Measurements from ENCODE around the gene FCER2. TPM values are rescaled to one million over a fixed set of nuclear protein-coding genes. Genes with fewer than 3 reads are reported as not detected.

FCER2 gene
- total RNA-seq, 4 donors from 2014 or later, result not detected

- H3K4me1 ChIP-seq, result no peaks in the 10 kb centered on the region
- H3K9me3 ChIP-seq, result peaks cover 0 to 9% (median 0%) of the 10 kb centered on the region in 3 donors
- DNase-seq, result no peak
- H3K36me3 ChIP-seq, result no peaks in the 10 kb centered on the region
- H3K27me3 ChIP-seq, result peaks cover 0 to 20% (median 0%) of the 10 kb centered on the region in 4 donors
- H3K27ac ChIP-seq, result no peak overlapping the region
- intact Hi-C loops (cut with DNase I), result no loop called here
- WGBS, 2 donors, result 90% methylated on average over 1 of the region's 1 CpG; no CpG with 5 or more reads in 1 of the 2 donors
- no peak for TF ChIP-seq POLR2A (IDR thresholded peaks at IDR 0.05)
- no peak for TF ChIP-seq CTCF (IDR thresholded peaks at IDR 0.05)
- H3K4me3 ChIP-seq, result no peak overlapping the region
Measured at GRCh38 chr19:7716762-7717161, 14.8 kb upstream of the FCER2 start.

- 47 to 64% methylated on average over 1 of the region's 1 CpG for WGBS, 2 donors
- intact Hi-C loops (cut with DNase I), result no loop called here
Measured at GRCh38 chr19:7715671-7716070, 13.7 kb upstream of the FCER2 start.

GRCh38 chr19:7710616-7711015 is 8.7 kb upstream of the FCER2 start:
- H3K4me1 ChIP-seq, result no peaks in the 10 kb centered on the region
- 74 to 86% methylated on average over 5 of the region's 5 CpGs for WGBS, 2 donors
- H3K4me3 ChIP-seq, result no peak overlapping the region
- intact Hi-C loops (cut with DNase I), result no loop called here
- H3K36me3 ChIP-seq, result no peaks in the 10 kb centered on the region
- no peak for DNase-seq
- peaks cover 0 to 13% (median 0%) of the 10 kb centered on the region in 4 donors for H3K27me3 ChIP-seq
- no peak overlapping the region for H3K27ac ChIP-seq
- H3K9me3 ChIP-seq, result no peaks in the 10 kb centered on the region
- TF ChIP-seq CTCF (IDR thresholded peaks at IDR 0.05), result no peak
- TF ChIP-seq POLR2A (IDR thresholded peaks at IDR 0.05), result no peak

More at GRCh38 chr19:7715671-7716070, 13.7 kb upstream of the FCER2 start:
- H3K9me3 ChIP-seq, result peaks cover 0 to 9% (median 0%) of the 10 kb centered on the region in 3 donors
- no peaks in the 10 kb centered on the region for H3K36me3 ChIP-seq
- H3K4me3 ChIP-seq, result no peak overlapping the region
- H3K27ac ChIP-seq, result no peak overlapping the region
- DNase-seq, result no peak
- TF ChIP-seq POLR2A (IDR thresholded peaks at IDR 0.05) (no peak), CTCF (IDR thresholded peaks at IDR 0.05) (no peak)
- peaks cover 0 to 19% (median 0%) of the 10 kb centered on the region in 4 donors for H3K27me3 ChIP-seq
- no peaks in the 10 kb centered on the region for H3K4me1 ChIP-seq

- no peaks in the 10 kb centered on the region for H3K4me1 ChIP-seq
- no peak overlapping the region for H3K4me3 ChIP-seq
- no peaks in the 10 kb centered on the region for H3K36me3 ChIP-seq
- intact Hi-C loops (cut with DNase I), result no loop called here
- no peaks in the 10 kb centered on the region for H3K9me3 ChIP-seq
- no peak for TF ChIP-seq CTCF (IDR thresholded peaks at IDR 0.05)
- no peak for TF ChIP-seq POLR2A (IDR thresholded peaks at IDR 0.05)
- H3K27me3 ChIP-seq, result peaks cover 0 to 14% (median 0%) of the 10 kb centered on the region in 4 donors
- no peak overlapping the region for H3K27ac ChIP-seq
- DNase-seq, result no peak
- WGBS, 2 donors, result 72 to 75% methylated on average over 7 of the region's 10 CpGs
Measured at GRCh38 chr19:7709932-7710460, 8.1 kb upstream of the FCER2 start.

GRCh38 chr19:7706955-7707456 is 5.1 kb upstream of the FCER2 start:
- no peak for DNase-seq
- intact Hi-C loops (cut with DNase I), result no loop called here

More at GRCh38 chr19:7706955-7707456, 5.1 kb upstream of the FCER2 start:
- Histone ChIP-seq H3K36me3 (no peaks in the 10 kb centered on the region), H3K9me3 (no peaks in the 10 kb centered on the region), H3K4me3 (no peak overlapping the region), H3K27ac (peak overlapping the region in 2 of 4 donors; percentile 46 to 76), H3K4me1 (no peaks in the 10 kb centered on the region), H3K27me3 (peaks cover 0 to 39% (median 0%) of the 10 kb centered on the region in 4 donors)
- TF ChIP-seq CTCF (IDR thresholded peaks at IDR 0.05) (no peak), POLR2A (IDR thresholded peaks at IDR 0.05) (no peak)
- WGBS, 2 donors, result 56 to 60% methylated on average over 5 of the region's 8 CpGs

Data from esophagus squamous epithelium (tissue), 5 donors.